Measurements from ENCODE around the gene PTPN12.
"Not testable (repeated sequence)": the region's sequence is repeated elsewhere in the genome, so short reads cannot be mapped to it uniquely, and the experiment has no call there.

PTPN12 gene

GRCh38 chr7:77537136-77537777 is at the start of gene PTPN12:
Gene PTPN12 (plus strand): TSS chr7:77537295. CDS start chr7:77537547, 252 bp downstream.
- DNase-seq (ENCODE audit: low spot score), result peak; percentile 91

- no peak for DNase-seq (ENCODE audit: low spot score)
Measured at GRCh38 chr7:77488986-77489385, 48.1 kb upstream of the PTPN12 start.

GRCh38 chr7:77497079-77497478 is 40.0 kb upstream of the PTPN12 start:
- no peak for DNase-seq (ENCODE audit: low spot score)

- no peak for DNase-seq (ENCODE audit: low spot score)
Measured at GRCh38 chr7:77498659-77499379, 38.3 kb upstream of the PTPN12 start.

GRCh38 chr7:77501192-77501515 is 35.9 kb upstream of the PTPN12 start:
- DNase-seq (ENCODE audit: low spot score), result no peak

- no peak for DNase-seq (ENCODE audit: low spot score)
Measured at GRCh38 chr7:77504951-77505350, 32.1 kb upstream of the PTPN12 start.

GRCh38 chr7:77506899-77507298 is 30.2 kb upstream of the PTPN12 start:
- no peak for DNase-seq (ENCODE audit: low spot score)

GRCh38 chr7:77513002-77513670 is 24.0 kb upstream of the PTPN12 start:
- DNase-seq (ENCODE audit: low spot score), result not testable (repeated sequence)

DNA sequence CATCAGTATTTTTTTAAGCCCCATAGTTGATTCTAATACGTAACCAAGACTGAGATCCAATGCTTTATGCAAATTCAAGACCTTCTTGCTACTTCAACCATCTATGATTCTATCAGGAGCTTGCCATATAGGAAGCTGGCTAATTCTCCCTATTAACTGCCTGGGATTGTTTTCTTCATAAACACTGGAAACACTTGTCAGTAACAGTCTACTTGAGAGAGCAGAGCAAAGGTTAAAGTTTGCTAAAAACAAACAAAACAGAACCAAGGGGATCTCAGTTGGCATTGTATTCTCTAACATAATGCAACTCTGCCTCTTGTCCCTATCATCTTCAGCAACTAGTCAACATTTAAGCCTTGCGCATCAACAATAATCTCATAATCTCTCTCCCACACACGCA is 21.0 kb upstream of the PTPN12 start:
- DNase-seq (ENCODE audit: low spot score), result no peak

GRCh38 chr7:77520261-77520660 is 16.8 kb upstream of the PTPN12 start:
- DNase-seq (ENCODE audit: low spot score), result no peak

DNA sequence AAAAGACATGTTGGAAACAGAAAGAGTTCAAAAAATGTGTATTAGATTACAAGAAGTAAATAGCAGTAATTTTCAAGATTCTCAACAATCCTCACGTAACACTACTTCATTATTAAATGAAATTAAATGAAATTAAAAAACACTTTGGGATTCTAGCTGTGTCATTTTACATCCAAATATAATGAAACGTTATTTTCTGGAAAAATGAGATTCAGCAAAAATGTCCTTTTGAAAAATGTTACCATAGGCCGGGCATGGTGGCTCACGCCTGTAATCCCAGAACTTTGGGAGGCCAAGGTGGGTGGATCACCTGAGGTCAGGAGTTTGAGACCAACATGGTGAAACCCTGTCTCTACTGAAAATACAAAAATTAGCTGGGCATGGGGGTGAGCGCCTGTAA is 15.6 kb upstream of the PTPN12 start:
- not testable (repeated sequence) for DNase-seq (ENCODE audit: low spot score)

- no peak for DNase-seq (ENCODE audit: low spot score)
Measured at GRCh38 chr7:77524731-77525130, 12.4 kb upstream of the PTPN12 start.

DNA sequence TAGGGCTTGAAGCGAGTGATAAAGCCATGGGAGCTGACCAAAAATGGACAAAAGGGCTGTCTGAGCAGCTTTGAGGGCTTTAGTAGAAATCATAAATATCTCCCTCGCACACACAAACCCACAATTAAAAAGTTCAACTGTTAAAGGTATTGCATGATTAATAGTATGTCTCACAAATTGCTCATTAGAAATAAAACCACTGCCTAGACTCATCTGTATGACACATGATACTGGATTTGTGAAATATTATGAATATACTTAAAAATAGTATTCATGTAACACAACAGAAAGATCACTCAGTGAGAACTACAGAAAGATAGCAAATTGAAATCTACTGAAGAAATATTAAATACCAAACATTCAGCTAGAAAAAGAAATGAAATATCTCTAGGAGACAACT is 11.9 kb upstream of the PTPN12 start:
- DNase-seq (ENCODE audit: low spot score), result no peak

GRCh38 chr7:77528368-77528767 is 8.7 kb upstream of the PTPN12 start:
- DNase-seq (ENCODE audit: low spot score), result no peak

GRCh38 chr7:77529279-77529678 is 7.8 kb upstream of the PTPN12 start:
- no peak for DNase-seq (ENCODE audit: low spot score)

DNA sequence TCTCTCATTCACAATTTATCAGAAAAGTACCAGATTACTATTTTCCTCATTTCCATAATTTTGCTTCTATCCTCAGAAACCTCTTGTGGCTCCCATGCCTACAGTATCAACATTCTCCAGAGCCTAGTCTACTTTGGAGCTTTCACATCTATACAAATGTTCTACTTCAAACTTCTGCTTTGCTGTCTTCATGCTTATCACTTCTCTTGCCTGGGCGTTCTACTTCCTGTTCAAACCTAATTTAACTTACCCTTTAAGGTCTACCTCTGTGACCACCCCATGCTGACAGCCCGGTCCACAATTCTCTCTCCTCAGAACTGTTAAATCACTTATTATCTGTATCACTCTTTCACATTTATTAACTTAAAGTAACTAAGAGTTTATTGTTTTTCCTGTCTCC is 6.1 kb upstream of the PTPN12 start:
- DNase-seq (ENCODE audit: low spot score), result no peak

- DNase-seq (ENCODE audit: low spot score), result no peak
Measured at GRCh38 chr7:77532247-77532646, 4.8 kb upstream of the PTPN12 start.

DNA sequence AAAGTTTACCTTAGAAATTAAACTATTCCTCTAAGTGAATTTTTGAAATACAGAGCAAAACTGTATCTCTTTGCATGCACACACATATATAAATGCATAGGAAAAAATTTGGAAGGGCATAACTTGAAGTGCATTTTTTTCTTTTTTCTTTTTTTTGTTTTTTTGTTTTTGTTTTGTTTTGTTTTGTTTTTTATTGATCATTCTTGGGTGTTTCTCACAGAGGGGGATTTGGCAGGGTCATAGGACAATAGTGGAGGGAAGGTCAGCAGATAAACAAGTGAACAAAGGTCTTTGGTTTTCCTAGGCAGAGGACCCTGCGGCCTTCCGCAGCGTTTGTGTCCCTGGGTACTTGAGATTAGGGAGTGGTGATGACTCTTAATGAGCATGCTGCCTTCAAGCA is 4.4 kb upstream of the PTPN12 start:
- not testable (repeated sequence) for DNase-seq (ENCODE audit: low spot score)

DNA sequence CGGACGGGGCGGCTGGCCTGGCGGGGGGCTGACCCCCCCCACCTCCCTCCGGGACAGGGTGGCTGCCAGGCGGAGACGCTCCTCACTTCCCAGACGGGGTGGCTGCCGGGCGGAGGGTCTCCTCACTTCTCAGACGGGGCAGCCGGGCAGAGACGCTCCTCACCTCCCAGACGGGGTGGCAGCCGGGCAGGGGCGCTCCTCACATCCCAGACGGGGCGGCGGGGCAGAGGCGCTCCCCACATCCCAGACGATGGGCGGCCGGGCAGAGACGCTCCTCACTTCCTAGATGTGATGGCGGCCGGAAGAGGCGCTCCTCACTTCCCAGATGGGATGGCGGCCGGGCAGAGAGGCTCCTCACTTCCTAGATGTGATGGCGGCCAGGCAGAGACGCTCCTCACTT is 3.0 kb upstream of the PTPN12 start:
- DNase-seq (ENCODE audit: low spot score), result not testable (repeated sequence)

GRCh38 chr7:77536017-77536412 is 1.1 kb upstream of the PTPN12 start:
- DNase-seq (ENCODE audit: low spot score), result no peak

- peak; percentile 99 for DNase-seq (ENCODE audit: low spot score)
Measured at GRCh38 chr7:77536413-77537135, 521 bp upstream of the PTPN12 start.

DNA sequence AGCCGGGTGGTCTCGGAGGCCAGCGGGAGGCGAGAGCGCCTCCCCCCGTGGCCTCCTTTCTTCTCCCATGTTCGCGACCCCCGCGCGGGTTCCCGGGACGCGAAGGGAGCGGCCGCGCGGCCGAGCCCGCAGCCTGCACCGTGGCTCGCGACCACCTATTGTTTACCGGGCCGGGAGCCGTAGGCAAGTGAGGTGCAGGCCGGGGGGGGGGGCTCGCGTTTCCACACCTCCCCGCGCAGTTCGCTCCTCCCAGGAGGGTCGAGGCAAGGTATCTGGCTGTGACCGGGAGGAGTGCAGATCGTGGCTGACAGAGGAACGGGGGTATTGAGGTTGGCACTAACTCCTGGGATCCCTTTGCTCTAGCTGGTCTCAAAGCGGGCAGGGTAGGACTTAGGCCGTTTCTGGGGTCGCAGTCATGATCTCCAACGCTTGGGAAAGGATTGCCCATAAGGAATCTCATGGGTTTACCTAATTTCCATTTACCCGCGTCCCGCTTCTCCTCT is 734 bp downstream of the PTPN12 start:
- DNase-seq (ENCODE audit: low spot score), result peak; percentile 88

Measured in SW480 (cell line).